ENCODE results near the gene KCNT1.

Gene KCNT1

GRCh38 chr9:135787317-135787716 lies 85.3 kb downstream of the KCNT1 start:
- DNase-seq, result no peak

GRCh38 chr9:135787776-135788575 lies 86.0 kb downstream of the KCNT1 start:
- no peak for DNase-seq

GRCh38 chr9:135788576-135789300 lies 86.8 kb downstream of the KCNT1 start:
- no peak for DNase-seq

- DNase-seq, result no peak
Observed at GRCh38 chr9:135789838-135790291, 87.9 kb downstream of the KCNT1 start.

- no peak for DNase-seq
Observed at GRCh38 chr9:135790356-135790755, 88.4 kb downstream of the KCNT1 start.

GRCh38 chr9:135790850-135791249 lies 88.9 kb downstream of the KCNT1 start:
- DNase-seq, result no peak

GRCh38 chr9:135791431-135792267 lies 89.7 kb downstream of the KCNT1 start:
- DNase-seq, result no peak

- no peak for DNase-seq
Observed at GRCh38 chr9:135792268-135793128, 90.5 kb downstream of the KCNT1 start.

GRCh38 chr9:135793221-135794056 lies 91.5 kb downstream of the KCNT1 start:
- DNase-seq, result no peak

GRCh38 chr9:135794057-135794335 lies 92.0 kb downstream of the KCNT1 start:
- DNase-seq, result no peak

- DNase-seq, result no peak
Observed at GRCh38 chr9:135794361-135794885, 92.4 kb downstream of the KCNT1 start.

GRCh38 chr9:135795391-135795790 lies 93.4 kb downstream of the KCNT1 start:
- DNase-seq, result no peak

GRCh38 chr9:135796784-135797485 lies 95.0 kb downstream of the KCNT1 start:
- no peak for DNase-seq

- peak in 1 of 2 experiments; percentile 5 for DNase-seq
Observed at GRCh38 chr9:135797507-135798262, 95.7 kb downstream of the KCNT1 start.

GRCh38 chr9:135798263-135798585 lies 96.2 kb downstream of the KCNT1 start:
- DNase-seq, result no peak

- no peak for DNase-seq
Observed at GRCh38 chr9:135799261-135799660, 97.3 kb downstream of the KCNT1 start.

GRCh38 chr9:135801070-135801469 lies 99.1 kb downstream of the KCNT1 start:
- DNase-seq, result no peak

GRCh38 chr9:135802876-135803419 lies 101.0 kb downstream of the KCNT1 start:
- DNase-seq, result no peak

GRCh38 chr9:135803441-135803840 lies 101.5 kb downstream of the KCNT1 start:
- DNase-seq, result no peak
